Epithelial cell of proximal tubule (primary cell): ENCODE measurements around the gene PKNOX2. TPM values are rescaled to one million over a fixed set of nuclear protein-coding genes. Genes with fewer than 3 reads are reported as not detected.

ENCODE experiments used
- DNase-seq: peaks from one replicate; pipeline ENCODE4 v3.0.0-alpha.2; 2011; ENCODE audit warnings: low read depth
- H3K4me3 ChIP-seq: 2 replicates; pipeline ENCODE4 v1.5.1; 2011; ENCODE audit warnings: low read depth, mild to moderate bottlenecking, low read length
- total RNA-seq: library from RNA; depleted of rRNA; stranded (reverse); fragments of >200 nt; gene quantifications from 2 replicates; pipeline ENCODE4 v1.2.3, GENCODE V29; 2015
- TF ChIP-seq, protein P1 (sequence below): conservative IDR thresholded peaks from 2 replicates; pipeline ENCODE4 v1.5.1; 2012; ENCODE audit warnings: low read depth, mild to moderate bottlenecking, low read length

The PKNOX2 gene
- total RNA-seq, 1 donor from 2014 or later, result not detected

DNA sequence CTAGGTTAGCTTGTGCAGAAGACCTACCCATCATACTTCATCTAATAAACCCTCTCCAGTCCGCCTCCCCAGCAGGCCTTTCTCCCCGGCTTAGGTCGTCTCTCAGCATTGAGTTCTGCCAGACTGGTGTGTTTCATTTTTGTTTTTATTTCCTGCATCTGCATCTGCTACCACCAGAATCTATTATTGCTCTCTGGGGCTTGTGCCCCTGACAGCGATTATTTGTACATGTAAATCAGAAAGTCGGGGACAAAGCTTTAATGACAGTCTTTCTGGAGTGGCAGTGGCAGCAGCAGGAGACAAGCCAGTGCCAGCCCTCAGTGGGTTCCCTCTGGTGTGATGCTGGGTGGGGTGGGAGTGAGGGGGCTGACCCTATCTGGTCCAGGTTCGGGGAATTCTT is 127.5 kb downstream of the PKNOX2 start:
- TF ChIP-seq, protein P1, sequence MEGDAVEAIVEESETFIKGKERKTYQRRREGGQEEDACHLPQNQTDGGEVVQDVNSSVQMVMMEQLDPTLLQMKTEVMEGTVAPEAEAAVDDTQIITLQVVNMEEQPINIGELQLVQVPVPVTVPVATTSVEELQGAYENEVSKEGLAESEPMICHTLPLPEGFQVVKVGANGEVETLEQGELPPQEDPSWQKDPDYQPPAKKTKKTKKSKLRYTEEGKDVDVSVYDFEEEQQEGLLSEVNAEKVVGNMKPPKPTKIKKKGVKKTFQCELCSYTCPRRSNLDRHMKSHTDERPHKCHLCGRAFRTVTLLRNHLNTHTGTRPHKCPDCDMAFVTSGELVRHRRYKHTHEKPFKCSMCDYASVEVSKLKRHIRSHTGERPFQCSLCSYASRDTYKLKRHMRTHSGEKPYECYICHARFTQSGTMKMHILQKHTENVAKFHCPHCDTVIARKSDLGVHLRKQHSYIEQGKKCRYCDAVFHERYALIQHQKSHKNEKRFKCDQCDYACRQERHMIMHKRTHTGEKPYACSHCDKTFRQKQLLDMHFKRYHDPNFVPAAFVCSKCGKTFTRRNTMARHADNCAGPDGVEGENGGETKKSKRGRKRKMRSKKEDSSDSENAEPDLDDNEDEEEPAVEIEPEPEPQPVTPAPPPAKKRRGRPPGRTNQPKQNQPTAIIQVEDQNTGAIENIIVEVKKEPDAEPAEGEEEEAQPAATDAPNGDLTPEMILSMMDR, result no peak
- DNase-seq, result no peak
- H3K4me3 ChIP-seq, result no peak overlapping the region

DNA sequence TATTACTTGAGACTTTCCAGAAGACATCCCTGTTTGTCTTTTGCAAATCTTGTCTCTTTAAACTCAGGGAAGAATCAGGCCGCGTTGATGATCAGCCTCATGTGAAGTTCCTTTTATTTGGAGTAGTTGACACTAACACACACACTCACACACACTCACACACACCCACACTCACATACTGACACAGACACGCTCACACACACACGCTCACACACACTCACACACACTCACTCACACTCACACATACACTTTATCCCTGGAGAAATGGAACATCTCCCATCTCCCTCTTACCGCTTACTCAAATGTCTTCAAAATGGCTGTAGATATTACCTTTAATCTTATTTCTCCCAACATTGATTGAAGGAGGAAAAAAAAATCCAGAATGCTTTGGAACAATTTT is 129.0 kb downstream of the PKNOX2 start:
- H3K4me3 ChIP-seq, result no peak overlapping the region
- no peak for DNase-seq
- TF ChIP-seq, protein P1, result no peak

DNA sequence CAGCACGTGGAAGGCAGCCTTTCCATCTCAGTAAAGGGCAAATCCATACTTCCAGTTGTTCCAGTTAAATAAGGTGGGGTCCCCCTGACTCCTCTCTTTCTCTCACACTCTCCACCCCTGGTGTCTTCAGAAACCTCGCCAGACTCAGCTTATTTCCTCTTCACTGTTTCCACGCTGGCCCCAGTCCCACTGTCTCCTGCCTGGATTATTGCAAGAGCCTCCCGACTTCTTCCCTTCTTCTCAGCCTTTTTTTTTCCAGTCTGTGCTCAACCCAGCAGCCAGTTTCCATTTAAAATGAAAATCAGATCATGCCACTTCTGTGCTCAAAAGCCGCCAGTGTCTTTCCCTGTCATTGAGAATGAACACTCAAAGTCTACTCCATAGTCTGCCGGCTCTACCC is 131.4 kb downstream of the PKNOX2 start:
- DNase-seq, result no peak
- TF ChIP-seq, protein P1, result no peak
- no peak overlapping the region for H3K4me3 ChIP-seq

DNA sequence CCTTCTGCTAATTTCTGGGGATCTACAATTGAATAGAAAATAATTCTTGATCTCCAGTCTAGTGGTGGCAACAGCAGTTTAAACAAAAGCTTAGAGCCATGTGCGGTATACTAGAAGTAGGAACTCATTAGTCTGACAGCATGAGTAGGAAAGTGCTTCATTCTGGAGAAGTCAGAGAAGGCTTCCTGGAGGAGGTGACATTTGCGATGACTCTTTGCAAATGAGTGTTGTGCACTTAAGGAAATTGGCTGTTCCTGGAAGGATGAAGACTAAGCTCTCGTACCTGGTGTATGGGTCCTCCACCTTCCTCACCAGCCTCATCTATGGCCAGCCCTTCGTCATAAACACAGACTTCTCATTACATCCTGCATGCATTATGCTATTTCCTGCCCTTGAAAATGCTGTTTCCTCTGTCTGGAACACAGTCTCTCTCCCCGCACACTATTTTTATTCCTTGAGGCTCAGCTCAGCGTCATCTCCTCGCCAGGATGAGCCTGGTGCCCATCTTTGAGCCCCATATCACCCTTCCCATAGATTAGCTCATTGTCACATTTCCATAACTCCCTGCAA is 132.9 kb downstream of the PKNOX2 start:
- TF ChIP-seq, protein P1, result no peak
- H3K4me3 ChIP-seq, result no peak overlapping the region
- no peak for DNase-seq

DNA sequence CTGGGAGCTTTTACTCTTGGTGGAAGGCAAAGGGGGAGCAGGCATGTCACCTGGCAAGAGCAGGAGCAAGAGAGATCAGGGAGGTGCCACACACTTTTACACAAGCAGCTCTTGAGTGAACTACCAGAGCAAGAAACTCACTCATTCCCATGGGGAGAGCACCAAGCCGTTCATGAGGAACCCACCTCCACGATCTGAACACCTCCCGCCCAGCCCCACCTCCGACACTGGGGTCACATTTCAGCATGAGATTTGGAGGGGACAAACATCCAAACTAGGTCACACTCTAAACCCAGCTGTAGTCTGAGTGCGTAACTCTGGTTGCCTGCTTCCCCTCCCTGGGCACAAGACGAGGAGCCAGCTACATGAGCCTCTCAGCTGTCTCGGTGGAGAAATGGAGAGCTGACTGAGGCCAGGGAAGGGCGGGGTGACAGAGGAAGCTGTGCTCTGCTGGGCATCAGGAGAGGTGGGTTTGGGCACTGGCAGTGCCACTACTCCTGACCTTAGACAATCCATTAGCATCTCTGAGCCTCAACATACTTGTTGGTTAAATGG is 134.6 kb downstream of the PKNOX2 start:
- H3K4me3 ChIP-seq, result no peak overlapping the region
- no peak for DNase-seq
- TF ChIP-seq, protein P1, result no peak

DNA sequence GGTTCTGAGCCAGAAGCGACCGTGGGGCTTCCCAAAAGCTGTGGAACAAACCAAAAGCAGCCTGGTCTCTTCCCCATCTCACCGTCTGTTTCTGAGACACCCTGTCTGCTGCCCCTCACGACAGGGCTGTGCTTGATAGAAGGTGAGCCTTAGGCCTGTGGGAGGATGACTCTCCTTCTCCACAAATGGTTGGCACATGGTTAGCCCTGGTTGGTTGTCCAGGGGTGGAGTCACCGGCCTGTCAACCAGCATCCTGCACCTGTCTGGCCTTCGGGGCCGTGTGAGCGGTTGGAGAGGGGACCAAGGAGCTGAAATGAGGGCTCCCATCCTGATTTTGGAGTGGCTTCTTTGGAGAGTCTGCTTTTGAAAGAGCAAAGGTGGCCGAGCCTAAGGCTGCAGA is 135.3 kb downstream of the PKNOX2 start:
- no peak for DNase-seq
- H3K4me3 ChIP-seq, result no peak overlapping the region
- TF ChIP-seq, protein P1, result no peak

DNA sequence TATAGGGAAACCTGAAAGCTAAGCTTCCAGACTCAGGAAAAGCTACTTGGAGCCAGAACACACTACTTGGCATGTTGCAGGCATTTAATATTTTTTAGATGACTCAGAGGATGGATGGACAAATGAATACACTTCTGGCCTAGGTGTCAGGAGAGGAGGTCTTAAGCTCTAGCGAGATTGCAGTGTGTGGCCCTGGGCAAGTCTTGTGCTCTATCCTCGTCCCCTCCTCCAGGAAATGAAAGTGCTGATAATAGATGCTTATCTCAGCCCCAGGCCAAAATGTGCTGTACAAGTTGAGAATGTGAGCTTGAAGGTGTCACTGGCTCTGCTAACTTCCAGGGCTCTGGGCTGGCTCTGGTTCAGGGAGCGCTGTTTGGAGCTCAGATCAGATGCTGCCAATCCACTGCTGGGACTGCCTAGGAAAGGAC is 136.3 kb downstream of the PKNOX2 start:
- TF ChIP-seq, protein P1, result no peak
- DNase-seq, result no peak
- no peak overlapping the region for H3K4me3 ChIP-seq
